Dermis blood vessel endothelial cell (primary cell): ENCODE results near the gene RPS17. TPM values are rescaled to one million over a fixed set of nuclear protein-coding genes. Genes with fewer than 3 reads are reported as not detected.
"Not testable (repeated sequence)": the region's sequence is repeated elsewhere in the genome, so short reads cannot be mapped to it uniquely, and the experiment has no call there.

Experiments used
- DNase-seq: peaks from one replicate; pipeline ENCODE4 v3.0.0; 2010
- total RNA-seq: library from RNA; depleted of rRNA; stranded (reverse); fragments of >200 nt; gene quantifications from 2 replicates; pipeline ENCODE4 v1.2.3, GENCODE V29; 2014

RPS17 gene
- total RNA-seq, 1 donor from 2014 or later, result 1,215 TPM

DNA sequence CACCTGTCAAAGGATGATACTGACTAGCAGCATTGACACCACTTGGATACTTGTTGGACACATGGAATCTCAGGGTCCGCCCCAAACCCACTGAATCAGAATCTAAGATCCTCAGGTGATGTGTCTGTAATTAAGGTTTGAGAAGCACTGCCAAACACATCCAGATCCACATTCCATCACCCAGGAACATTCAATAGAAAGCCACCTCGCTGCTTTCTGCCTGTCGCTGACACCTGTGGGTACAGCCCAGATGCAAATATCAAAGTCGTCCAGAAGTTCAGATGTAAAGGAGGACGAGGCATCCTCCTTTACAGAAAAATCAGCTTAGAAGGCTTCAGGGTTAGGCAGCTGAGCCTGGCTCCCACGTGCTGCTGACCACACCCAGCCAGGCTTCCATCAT, 5.2 kb upstream of the RPS17 start:
- no peak for DNase-seq

DNA sequence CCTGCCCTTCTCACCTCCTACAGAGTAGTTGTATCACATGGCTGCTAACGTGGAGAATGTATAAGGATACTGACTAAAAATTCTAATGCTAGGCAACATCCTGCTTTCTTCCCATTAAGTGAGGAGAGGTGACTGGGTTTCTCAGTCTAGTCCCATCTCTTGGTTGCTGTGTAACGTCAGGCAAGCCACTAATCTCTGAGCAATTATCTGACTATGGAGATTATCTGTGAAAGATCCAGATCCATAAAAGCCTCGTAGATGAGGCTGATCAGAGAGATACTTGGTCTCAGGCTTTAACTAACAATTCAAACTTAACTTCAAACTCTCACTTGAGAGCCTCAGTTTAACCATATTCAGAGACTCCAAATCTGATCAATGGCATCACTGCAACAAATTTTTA, 4.7 kb upstream of the RPS17 start:
- DNase-seq, result no peak

DNA sequence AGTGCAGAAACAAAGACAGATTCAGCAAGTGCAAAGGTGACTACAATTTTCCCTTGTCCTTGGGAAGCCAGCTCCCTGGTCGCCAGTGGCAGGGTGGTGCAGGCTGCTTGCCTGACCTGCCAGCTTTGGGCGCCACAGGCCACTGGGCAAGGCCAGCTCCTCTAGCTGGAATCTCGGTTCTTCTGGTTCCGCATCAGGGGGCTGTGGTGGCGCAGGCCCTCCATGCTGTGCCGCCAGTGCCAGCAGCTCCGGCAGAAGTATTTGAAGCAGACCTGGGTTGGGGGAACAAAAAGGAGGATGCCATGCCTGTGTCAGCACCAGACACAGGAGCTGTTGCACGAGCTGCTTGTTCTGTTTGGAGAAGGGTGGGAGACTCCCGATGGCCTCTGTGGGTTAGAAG, 4.2 kb upstream of the RPS17 start:
- no peak for DNase-seq

DNA sequence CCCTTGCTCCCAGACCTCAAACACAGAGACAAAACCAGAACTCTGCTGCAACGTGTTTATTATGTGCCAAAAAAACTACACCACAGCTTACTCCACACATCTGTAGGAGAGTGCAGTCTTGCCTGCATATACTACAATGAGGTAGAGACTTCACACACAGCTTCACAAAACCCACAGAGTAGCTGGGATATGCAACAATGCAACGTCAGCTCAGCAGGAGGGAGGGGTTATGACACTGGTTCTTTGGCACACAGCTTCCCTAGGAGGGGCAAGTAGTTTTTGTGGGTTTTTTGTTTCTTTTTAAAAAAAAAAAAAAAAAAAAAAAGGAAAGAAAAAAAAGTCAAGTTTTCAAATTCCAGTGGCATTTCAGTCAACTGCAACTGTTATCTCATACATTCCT, 2.9 kb upstream of the RPS17 start:
- DNase-seq, result no peak

DNA sequence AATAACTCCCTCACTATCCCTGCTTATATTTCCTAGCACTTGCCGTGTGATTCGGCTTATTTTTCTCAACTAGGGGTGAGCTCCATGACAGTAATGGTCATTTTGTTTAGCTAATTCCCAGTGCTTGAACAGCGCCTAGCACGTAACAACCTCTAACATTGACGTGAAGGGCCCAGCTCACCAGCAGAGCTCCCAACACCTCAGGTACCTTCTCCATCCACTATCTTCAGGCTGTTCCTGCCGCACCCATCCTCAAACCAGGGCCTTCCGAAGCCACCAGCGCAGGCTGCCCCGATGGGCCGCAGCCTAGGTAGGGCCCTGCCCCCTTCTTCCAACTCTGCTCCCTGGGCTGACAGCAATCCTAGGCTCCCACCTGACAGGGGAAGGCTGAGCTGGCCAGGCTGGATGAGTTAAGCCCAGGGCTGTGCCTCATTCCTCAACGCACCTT, 751 bp upstream of the RPS17 start:
- DNase-seq, result peak; percentile 39

DNA sequence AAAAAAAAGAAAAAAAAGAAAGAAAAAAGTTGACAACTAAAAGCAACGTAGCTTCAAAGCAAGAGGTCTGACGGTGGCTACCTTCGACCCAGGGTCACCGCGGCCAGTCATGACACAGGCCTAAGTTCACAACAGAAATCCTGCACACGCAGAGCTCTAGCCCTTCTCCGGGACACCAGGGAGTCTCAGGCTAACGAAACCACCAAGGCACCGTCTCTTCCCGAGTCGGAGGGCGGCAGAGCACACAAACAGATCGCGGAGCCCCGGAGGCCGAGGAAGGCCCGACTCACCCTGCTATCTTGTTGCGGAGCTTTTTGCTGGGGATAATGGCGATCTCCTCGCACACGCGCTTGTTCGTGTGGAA, 584 bp downstream of the RPS17 start:
- DNase-seq, result peak; percentile 37

DNA sequence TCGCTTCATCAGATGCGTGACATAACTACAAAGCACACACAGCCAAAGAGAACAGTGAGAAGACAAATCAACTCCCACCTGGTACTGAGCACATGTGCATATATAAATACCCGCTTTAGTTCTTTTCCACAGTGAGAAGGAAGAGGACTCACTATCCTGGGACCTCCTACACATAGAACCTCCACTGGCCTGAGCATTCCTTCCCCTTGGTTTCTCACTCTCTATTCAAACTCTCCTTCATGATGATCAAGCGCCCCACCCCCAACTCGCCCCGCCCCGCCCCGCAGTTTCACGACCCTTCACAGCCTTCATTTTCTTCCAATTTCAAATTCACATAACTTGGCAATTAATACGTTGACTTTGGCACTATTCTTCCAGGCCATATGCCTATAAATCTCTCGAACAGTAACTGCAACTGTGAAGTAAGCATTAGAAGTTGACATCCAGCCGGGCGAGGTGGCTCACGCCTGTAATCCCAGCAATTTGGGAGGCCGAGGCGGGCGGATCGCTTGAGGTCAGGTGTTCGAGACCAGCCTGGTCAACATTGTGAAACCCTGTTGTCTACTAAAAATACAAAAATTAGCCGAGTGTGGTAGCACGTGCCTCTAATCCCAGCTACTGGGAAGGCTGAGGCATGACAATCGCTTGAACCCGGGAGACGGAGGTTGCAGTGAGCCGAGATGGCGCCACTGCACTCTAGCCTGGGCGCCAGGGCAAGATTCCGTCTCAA, 1.1 kb downstream of the RPS17 start:
- peak; percentile 53 for DNase-seq

DNA sequence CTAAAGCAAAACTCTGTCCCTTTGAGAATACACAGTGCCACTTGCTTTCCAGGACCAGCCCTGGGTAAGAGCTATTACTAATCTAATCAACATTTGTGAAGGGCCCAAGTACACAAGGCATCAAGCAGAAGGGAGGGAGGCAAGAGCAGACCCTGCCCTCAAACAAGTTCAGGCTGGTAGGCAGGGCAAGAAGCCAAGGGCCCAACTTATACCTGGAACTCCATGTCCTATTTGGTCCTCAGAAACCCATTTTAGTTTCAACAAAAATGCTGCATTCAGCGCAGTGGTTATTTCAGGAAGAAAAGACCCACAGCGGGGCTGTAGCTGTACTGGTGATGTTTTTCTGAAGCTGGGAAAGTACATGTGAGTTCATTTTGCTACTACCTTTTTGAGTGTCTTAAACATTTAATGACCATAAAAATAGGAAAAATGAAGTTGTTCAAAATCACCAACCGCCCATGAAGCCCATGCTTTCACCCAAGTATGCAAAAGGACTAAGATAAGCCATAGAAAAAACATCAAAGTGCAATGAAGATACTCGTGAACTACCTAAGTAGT, 2.8 kb downstream of the RPS17 start:
- no peak for DNase-seq

DNA sequence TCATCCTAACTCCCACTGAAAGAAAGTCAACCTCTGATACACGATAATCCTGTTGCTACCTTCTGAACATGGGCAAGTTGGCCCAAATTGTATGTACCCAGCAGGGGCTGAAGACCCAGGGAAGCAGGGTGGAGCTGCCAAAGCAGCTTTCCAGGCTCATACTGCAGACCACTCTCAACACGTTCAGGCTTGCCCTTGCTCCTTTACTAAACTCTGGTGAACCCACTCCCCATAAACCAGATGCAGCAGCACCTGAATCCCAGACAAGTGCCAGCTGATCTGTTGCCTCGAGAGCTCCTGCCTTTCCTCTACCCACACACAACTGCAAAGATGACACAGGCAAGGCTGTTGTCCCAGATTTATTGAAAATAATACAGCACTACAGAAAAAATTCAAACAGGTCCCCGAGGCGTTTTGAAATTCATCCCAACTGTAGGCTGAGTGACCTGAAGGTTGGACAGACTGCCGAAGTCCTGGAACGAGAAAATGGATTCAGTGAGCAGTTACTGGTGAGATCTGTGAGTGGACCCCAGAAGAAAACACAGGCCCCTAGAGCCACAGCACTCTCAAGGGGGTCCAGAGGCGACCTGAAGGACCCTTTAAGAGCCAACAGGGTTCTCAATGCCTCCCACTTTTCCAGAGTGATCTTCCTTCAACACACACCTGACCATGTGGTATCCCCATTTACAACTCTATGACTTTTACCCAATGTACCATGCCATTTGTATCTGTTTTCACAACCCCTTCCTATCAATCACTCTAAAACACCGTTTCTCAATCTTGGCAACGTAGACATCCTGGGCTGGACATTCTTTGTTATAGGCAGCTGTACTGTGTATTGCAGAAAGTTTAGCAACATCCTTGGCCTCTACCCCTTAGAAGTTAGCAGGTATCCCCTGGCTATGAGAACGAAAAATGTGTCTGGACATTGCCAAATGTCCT, 3.6 kb downstream of the RPS17 start:
- DNase-seq, result no peak

DNA sequence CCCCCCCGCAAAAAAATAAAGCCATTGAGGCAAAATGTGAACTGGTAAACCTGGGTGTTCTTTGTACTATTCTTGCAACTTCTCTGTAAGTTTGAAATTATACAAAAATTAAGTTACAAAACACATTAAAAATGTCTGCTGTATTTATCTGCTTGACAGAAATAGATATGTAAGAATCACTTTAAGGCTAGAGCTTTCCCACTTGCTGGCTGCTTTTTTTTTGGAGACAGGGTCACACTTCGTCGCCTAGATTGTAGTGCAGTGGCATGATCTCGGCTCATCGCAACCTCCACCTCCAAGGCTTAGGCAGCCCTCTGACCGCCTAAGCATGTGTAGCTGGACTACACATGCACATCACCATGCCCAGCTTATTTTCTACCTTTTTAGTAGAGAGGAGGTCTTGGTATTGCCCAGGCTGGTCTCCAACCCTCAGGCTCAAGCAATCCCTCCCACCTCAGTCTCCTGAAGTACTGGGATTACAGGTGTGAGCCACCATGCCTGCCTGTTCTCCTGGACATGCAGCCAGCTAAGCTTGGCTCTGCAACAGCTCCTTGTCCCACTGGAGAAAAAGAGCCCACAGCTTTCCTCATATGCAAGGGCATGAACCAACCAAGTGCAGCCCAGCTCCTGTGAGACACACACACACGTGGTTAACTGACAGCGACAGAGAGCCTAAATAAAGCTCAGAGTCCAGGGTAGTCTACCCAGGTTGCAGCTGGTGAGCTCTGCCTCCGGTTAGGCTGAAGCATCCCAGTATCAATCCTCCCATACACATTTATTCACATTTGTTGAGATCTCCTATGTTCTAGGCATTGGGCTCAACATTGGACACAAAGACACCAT, 4.5 kb downstream of the RPS17 start:
- no peak for DNase-seq

DNA sequence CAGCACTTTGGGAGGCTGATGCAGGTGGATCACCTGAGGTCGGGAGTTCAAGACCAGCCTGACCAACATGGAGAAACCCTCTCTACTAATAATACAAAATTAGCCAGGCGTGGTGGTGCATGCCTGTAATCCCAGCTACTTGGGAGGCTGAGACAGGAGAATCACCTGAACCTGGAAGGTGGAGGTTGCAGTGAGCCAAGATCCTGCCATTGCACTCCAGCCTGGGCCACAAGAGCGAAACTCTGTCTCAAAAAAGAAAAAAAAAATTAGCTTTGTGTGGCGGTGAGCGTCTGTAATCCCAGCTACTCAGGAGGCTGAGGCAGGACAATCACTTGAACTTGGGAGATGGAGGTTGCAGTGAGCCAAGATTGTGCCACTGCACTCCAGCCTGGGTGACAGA, 5.1 kb downstream of the RPS17 start:
- not testable (repeated sequence) for DNase-seq

DNA sequence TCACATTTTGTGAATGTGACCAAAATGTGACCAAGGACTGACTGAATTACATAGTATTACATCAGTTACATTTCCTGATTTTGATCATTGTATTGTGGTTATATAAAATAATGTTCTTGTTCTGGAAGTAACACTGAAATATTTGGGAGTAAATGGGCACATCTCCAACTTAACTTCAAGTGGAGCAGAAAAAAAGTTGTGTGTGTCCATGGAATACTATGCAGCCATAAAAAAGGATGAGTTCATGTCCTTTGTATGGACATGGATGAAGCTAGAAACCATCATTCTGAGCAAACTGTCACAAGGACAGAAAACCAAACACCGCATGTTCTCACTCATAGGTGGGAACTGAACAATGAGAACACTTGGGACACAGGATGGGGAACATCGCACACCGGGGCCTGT, 5.8 kb downstream of the RPS17 start:
- not testable (repeated sequence) for DNase-seq

DNA sequence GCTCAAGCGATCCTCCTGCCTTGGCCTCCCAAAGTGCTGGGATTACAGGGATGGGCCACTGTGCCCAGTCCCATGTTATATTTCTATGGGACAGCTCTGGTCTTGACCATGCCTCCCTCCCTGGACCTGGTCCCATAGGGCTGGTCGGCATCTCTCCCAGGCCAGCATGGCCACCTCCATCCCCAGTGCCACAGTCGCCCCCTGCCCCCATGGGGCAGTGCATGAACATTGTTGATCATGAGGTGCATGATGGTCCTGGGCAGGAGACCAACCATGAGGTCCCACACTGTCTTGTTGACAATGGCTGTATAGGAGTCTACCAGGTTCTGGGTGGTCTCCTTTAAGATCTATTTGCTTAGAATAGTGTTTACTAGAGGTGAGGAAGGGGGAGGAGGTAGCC, 6.5 kb downstream of the RPS17 start:
- DNase-seq, result no peak

DNA sequence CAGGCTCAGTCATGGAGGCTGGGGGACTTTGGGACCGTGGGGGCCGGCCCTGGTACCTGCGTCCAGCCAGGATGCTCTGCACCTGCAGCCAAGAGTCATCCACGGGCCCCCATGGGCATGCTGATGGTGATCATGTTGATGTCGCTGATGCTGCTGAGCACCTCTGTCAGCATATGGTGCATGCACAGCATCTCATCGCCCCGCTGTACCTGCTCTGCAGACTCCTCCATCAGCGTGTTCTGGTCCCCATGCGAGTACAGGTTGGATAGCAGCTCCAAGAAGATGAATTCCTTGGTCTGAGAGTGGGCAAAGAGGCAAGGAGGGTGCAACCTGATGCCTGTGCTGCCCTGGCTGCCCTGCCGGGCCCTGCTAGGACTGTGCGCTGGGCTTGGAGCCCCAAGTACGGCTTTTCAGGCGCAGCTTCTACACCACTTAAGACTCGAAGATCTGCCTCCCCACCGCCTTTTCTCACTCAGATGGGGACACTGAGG, 7.2 kb downstream of the RPS17 start:
- no peak for DNase-seq

DNA sequence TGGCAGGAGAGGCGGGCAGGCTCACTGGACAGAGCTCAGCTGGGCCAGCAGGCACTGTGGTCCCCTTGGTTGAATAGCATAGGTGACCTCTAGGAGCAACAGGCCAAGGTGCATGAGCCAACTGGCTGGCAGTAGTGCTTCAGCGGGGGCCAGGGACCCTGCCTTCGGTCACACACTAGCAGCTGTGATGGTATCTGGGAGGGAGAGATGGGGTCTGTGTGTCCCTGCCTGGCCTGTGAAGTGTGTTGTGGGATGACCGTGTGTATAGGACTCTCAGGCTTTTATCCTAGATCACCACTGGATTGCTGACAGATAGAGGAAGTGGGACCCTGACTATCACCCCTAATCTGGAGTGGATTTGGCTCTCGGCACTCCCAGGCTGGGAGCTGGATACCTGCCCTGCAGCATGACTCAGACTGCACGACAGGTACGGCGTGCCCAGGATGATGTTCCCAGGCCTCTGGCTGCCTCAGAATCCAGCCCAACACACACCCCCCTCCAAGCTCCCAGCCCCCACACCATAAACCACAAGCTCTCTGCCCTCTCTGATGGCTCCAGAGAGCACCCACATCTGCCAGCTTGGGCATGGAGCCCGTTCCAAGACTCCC, 7.8 kb downstream of the RPS17 start:
- no peak for DNase-seq

DNA sequence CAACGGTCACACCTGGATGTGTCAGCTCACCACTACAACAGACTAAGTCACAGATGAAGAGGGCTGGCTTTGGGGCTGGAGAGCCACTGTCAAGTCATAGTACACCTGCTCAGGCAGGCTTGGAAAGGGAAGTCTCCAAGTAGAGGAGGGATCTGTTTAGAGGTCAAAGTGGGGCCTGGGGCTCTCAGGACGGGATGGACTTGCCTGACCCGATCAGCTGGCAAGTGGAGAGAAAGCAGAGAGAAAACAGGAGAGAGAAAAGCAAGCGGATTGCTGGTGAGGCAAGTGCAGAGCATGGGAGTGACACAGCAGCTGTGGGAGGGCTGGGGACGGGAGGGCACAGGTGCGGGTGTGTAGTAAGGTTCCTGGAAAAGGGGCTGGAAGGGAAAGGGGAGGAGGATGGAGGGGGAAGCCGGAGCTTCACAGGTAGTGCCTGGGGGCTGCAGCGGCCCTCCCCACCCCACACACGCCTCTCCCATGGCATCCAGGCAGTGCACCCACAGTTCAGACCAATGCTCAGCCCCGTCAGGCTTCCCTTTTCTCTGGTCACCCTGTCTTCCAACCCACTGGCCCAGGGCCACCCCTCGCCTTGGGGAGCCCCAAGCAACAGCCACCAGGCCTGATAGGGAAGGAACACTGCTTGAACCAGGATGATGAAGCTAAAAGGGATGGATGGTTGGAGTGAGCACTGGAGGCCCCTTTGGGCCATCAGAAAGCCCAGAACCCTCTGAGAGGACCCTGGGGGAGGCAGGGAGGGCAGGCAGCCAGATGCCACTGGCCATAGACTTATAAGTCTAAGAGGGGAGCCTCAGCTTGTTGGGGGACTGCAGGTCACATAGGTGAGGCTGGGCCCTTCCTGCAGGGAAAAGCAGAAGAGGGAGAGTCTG, 8.5 kb downstream of the RPS17 start:
- no peak for DNase-seq

DNA sequence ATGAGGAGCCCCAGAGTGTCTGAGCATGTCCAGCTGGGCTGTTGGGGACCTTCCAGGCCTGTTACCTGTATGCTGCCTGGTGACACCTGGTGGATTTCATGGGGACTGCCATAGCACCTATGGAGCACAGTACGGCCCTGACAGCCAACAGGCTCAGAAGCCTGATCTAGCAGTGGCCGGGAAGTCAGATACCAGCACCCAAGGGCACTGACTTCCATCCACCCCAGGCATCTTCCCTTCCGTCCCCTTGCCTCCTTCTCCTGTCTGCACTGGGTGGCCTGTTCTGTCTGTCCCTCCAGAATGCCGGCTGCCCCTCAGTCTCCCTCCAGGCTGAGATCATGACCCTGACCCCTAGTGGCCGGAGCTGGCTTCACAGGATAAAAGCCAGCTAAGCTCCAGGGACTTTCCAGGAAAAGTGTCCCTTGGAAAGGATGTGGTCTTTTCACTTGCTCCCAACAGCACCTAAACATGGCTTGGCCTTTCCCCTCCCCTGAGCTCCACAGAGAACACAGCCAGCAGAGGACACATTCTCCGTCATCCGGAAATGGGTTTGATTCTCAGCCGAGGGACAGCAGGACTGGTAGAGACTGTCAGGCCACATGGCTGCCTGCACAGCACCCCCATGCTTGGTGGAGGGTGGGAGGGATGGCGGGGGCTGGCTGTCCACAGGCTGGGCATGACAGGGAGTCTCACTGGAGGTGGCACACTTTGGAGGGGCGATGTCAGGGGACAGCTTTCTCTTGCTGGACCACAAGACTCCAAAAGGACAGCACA, 9.5 kb downstream of the RPS17 start:
- DNase-seq, result peak; percentile 79

DNA sequence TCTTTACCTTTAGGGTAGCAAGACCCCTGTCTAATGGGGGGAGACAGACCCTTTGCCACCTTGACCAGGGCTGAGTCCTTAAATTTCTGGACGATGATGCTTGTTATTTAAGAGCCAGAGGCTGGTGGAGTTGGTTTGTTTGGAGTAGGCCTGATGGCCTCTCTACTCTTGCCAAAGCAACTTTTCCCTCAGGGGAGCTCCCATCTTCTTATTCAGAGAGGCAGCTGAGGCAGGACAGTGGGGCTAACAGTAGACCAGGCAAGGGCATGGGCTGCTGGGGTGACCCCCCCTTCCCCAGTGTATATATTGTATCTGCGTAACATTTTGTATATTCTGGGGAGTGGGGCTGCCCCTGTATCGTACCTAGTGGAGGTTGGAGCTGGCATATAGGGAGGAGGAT, 10.3 kb downstream of the RPS17 start:
- DNase-seq, result no peak

DNA sequence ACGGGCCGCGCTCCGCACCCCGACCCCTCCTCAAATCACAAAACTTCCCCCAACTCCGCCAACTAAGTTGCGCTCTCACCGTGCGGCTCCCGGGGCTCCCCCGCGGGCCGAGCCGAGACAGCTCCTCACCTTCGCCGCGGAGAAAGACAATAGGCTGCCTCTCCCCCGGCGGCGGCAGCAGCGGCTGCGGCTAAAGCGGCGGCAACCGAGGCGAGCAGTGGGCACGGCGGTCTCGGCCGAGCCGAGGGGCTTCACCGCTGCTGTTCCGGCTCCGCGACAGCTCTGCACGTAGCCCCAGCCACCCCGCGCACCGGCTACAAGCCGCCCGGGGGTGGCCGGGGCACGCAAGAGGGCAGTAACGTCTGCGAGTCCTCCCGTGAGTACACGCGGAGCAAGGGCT, 26.7 kb downstream of the RPS17 start:
- DNase-seq, result not testable (repeated sequence)

DNA sequence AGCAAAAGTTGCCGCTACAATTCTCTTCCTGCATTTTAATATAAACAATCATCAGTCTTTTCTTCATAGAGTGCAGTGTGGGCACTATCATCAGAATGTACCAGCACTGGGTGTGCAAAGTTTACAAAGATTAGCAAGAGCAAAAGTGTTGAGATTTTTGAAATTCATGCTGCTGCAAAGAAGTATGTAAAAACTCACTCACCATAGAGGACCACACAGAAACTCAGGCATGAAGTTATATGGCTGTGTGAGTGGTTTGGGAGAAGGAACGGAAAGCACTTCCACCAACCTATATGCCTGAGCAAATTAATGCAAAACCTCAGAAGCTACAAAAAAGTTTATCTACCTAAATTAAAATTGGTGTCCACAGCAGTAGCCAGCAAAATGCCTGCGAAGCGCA, 32.6 kb downstream of the RPS17 start:
- DNase-seq, result not testable (repeated sequence)
